NOMO-1 (cell line): ENCODE results near the gene USP17L15.
"Not testable (repeated sequence)": the region's sequence is repeated elsewhere in the genome, so short reads cannot be mapped to it uniquely, and the experiment has no call there.

Experiments used
- DNase-seq, 2 experiments: peaks; one replicate each; lab custom pipeline; 2025; ENCODE audit not compliant: unreplicated experiment in 2 of 2; lab: John Stamatoyannopoulos, UW

Gene USP17L15

DNA sequence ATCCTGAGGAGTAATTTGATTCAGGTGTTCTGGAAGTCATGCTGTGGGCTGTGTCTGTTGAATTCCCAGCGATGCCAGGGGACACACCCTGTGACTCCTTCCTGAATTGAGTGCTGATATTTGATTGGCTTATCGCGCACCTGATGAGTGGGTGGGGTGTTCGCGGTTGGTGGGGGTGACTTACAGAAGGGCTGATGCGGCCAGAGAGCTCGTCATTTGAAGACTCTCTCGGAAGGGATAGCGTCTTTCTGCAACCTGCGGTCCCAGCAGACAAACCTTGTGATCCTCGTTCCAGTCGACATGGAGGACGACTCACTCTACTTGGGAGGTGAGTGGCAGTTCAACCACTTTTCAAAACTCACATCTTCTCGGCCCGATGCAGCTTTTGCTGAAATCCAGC lies at the start of gene USP17L15:
TSS of gene USP17L15 (plus strand) at position 301 of the 400 bp plus-strand sequence. CDS start at position 301, 0 bp downstream.
- DNase-seq: not testable (repeated sequence)

DNA sequence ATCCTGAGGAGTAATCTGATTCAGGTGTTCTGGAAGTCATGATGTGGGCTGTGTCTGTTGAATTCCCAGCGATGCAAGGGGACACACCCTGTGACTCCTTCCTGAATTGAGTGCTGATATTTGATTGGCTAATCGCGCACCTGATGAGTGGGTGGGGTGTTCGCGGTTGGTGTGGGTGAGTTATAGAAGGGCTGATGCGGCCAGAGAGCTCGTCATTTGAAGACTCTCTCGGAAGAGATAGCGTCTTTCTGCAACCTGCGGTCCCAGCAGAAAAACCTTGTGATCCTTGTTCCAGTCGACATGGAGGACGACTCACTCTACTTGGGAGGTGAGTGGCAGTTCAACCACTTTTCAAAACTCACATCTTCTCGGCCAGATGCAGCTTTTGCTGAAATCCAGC lies 23.8 kb upstream of the USP17L15 start, which contains the start of gene USP17L10:
TSS of gene USP17L10 (plus strand) at position 301 of the 400 bp plus-strand sequence. CDS start at position 301, 0 bp downstream.
- not testable (repeated sequence) for DNase-seq

GRCh38 chr4:9214701-9215100 lies 19.5 kb upstream of the USP17L15 start:
- not testable (repeated sequence) for DNase-seq

DNA sequence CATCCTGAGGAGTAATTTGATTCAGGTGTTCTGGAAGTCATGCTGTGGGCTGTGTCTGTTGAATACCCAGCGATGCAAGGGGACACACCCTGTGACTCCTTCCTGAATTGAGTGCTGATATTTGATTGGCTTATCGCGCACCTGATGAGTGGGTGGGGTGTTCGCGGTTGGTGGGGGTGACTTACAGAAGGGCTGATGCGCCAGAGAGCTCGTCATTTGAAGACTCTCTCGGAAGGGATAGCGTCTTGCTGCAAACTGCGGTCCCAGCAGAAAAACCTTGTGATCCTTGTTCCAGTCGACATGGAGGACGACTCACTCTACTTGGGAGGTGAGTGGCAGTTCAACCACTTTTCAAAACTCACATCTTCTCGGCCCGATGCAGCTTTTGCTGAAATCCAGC lies 19.1 kb upstream of the USP17L15 start, which contains the start of gene USP17L11:
TSS of gene USP17L11 (plus strand) at position 301 of the 400 bp plus-strand sequence. CDS start at position 301, 0 bp downstream.
- DNase-seq: not testable (repeated sequence)

DNA sequence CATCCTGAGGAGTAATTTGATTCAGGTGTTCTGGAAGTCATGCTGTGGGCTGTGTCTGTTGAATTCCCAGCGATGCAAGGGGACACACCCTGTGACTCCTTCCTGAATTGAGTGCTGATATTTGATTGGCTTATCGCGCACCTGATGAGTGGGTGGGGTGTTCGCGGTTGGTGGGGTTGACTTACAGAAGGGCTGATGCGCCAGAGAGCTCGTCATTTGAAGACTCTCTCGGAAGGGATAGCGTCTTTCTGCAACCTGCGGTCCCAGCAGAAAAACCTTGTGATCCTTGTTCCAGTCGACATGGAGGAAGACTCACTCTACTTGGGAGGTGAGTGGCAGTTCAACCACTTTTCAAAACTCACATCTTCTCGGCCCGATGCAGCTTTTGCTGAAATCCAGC lies 14.3 kb upstream of the USP17L15 start, which contains the start of gene USP17L12:
TSS of gene USP17L12 (plus strand) at position 301 of the 400 bp plus-strand sequence. CDS start at position 301, 0 bp downstream.
- DNase-seq: not testable (repeated sequence)

DNA sequence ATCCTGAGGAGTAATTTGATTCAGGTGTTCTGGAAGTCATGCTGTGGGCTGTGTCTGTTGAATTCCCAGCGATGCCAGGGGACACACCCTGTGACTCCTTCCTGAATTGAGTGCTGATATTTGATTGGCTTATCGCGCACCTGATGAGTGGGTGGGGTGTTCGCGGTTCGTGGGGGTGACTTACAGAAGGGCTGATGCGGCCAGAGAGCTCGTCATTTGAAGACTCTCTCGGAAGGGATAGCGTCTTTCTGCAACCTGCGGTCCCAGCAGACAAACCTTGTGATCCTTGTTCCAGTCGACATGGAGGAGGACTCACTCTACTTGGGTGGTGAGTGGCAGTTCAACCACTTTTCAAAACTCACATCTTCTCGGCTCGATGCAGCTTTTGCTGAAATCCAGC lies 9.6 kb upstream of the USP17L15 start, which contains the start of gene USP17L13:
TSS of gene USP17L13 (plus strand) at position 301 of the 400 bp plus-strand sequence. CDS start at position 301, 0 bp downstream.
- DNase-seq: not testable (repeated sequence)

- not testable (repeated sequence) for DNase-seq
Measured at GRCh38 chr4:9230249-9230648, 3.9 kb upstream of the USP17L15 start.

DNA sequence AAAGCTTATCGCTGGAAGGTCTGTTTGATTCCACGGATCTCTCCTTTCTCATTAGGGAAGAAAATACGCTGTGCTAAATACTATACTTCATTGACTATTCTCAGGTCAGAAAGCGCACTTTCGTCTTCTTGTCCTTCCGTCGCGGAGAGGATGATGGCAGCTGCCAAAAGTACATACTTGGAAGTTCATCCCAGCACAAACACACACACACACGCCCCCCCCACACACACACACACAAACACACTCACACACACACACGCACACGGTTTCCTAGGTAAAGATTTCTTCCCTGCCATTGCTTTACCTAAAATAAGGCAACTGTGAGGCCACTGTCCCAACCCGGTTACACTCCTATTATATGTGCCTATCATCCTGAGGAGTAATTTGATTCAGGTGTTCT lies 4.3 kb downstream of the USP17L15 start:
- DNase-seq: not testable (repeated sequence)

DNA sequence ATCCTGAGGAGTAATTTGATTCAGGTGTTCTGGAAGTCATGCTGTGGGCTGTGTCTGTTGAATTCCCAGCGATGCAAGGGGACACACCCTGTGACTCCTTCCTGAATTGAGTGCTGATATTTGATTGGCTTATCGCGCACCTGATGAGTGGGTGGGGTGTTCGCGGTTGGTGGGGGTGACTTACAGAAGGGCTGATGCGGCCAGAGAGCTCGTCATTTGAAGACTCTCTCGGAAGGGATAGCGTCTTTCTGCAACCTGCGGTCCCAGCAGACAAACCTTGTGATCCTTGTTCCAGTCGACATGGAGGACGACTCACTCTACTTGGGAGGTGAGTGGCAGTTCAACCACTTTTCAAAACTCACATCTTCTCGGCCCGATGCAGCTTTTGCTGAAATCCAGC lies 9.4 kb downstream of the USP17L15 start, which contains the start of gene USP17L17:
TSS of gene USP17L17 (plus strand) at position 301 of the 400 bp plus-strand sequence. CDS start at position 301, 0 bp downstream.
- not testable (repeated sequence) for DNase-seq

- not testable (repeated sequence) for DNase-seq
Measured at GRCh38 chr4:9247953-9248680, 13.9 kb downstream of the USP17L15 start, which contains the start of gene USP17L18. TSS of gene USP17L18 (plus strand) at chr4:9248630. CDS start at chr4:9248630, 0 bp downstream.

DNA sequence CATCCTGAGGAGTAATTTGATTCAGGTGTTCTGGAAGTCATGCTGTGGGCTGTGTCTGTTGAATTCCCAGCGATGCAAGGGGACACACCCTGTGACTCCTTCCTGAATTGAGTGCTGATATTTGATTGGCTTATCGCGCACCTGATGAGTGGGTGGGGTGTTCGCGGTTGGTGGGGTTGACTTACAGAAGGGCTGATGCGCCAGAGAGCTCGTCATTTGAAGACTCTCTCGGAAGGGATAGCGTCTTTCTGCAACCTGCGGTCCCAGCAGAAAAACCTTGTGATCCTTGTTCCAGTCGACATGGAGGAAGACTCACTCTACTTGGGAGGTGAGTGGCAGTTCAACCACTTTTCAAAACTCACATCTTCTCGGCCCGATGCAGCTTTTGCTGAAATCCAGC lies 18.9 kb downstream of the USP17L15 start, which contains the start of gene USP17L19:
TSS of gene USP17L19 (plus strand) at position 301 of the 400 bp plus-strand sequence. CDS start at position 301, 0 bp downstream.
- DNase-seq: not testable (repeated sequence)

GRCh38 chr4:9257824-9258223 lies 23.6 kb downstream of the USP17L15 start, which contains the start of gene USP17L20:
TSS of gene USP17L20 (plus strand) at chr4:9258124. CDS start at chr4:9258124, 0 bp downstream.
- DNase-seq: not testable (repeated sequence)

GRCh38 chr4:9262572-9262971 lies 28.4 kb downstream of the USP17L15 start, which contains the start of gene USP17L21:
TSS of gene USP17L21 (plus strand) at chr4:9262872. CDS start at chr4:9262872, 0 bp downstream.
- DNase-seq: not testable (repeated sequence)

- not testable (repeated sequence) for DNase-seq
Measured at GRCh38 chr4:9267319-9267718, 33.1 kb downstream of the USP17L15 start, which contains the start of gene USP17L22. TSS of gene USP17L22 (plus strand) at chr4:9267619. CDS start at chr4:9267619, 0 bp downstream.

DNA sequence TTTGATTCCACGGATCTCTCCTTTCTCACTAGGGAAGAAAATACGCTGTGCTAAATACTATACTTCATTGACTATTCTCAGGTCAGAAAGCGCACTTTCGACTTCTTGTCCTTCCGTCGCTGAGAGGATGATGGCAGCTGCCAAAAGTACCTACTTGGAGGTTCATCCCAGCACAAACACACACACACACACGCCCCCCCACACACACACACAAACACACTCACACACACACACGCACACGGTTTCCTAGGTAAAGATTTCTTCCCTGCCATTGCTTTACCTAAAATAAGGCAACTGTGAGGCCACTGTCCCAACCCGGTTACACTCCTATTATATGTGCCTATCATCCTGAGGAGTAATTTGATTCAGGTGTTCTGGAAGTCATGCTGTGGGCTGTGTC lies 37.5 kb downstream of the USP17L15 start:
- DNase-seq: not testable (repeated sequence)
